Thymus (tissue), 11 donors: Measurements from ENCODE around the gene RIPOR2. TPM values are rescaled to one million over a fixed set of nuclear protein-coding genes. Genes with fewer than 3 reads are reported as not detected.
A peak's percentile ranks its signal among the peaks of the same experiment; 100 is the strongest.
"Not testable (repeated sequence)": the region's sequence is repeated elsewhere in the genome, so short reads cannot be mapped to it uniquely, and the experiment has no call there.

ENCODE experiments used
- DNase-seq, 9 donors: peaks; one replicate each; pipeline ENCODE4 v3.0.0-alpha.2; 2013; ENCODE audit warnings: low spot score in 9 of 9, low read depth in 6 of 9, missing footprints in 1 of 9
- H3K27ac ChIP-seq, 2 donors: one replicate each; pipeline ENCODE4 v1.5.1; 2013; ENCODE audit warnings: control low read depth in 1 of 2, low read depth in 1 of 2, low read length in 1 of 2, mild to moderate bottlenecking in 1 of 2, moderate library complexity in 1 of 2
- H3K27me3 ChIP-seq, 2 donors: one replicate each; pipeline ENCODE4 v1.5.1; 2013; ENCODE audit warnings: low read length in 1 of 2; ENCODE audit not compliant: control insufficient read depth in 2 of 2, insufficient read depth in 1 of 2
- H3K36me3 ChIP-seq, 2 donors: one replicate each; pipeline ENCODE4 v1.5.1; 2013; ENCODE audit warnings: low read length in 1 of 2, mild to moderate bottlenecking in 1 of 2, moderate library complexity in 1 of 2; ENCODE audit not compliant: control insufficient read depth in 2 of 2, insufficient read depth in 2 of 2
- H3K4me1 ChIP-seq, 2 donors: one replicate each; pipeline ENCODE4 v1.5.1; 2013; ENCODE audit warnings: low read length in 2 of 2; ENCODE audit not compliant: control insufficient read depth in 2 of 2, insufficient read depth in 2 of 2
- H3K4me3 ChIP-seq, 2 donors: one replicate each; pipeline ENCODE4 v1.5.1; 2013; ENCODE audit warnings: low read length in 2 of 2, control low read depth in 1 of 2, mild to moderate bottlenecking in 1 of 2
- H3K9me3 ChIP-seq, 2 donors: one replicate each; pipeline ENCODE4 v1.5.1; 2013; ENCODE audit warnings: low read length in 1 of 2, mild to moderate bottlenecking in 1 of 2; ENCODE audit not compliant: control insufficient read depth in 2 of 2, insufficient read depth in 1 of 2
- WGBS: extraction: QIAGEN DNeasy Blood & Tissue Kit; methylation state at CpG from one replicate; pipeline ENCODE4 v1.1.7; 2013; 5-methylcytosine and 5-hydroxymethylcytosine counted together
- polyA plus RNA-seq: library from polyadenylated mRNA; stranded (reverse); fragments of 200-250 nt; gene quantifications from one replicate; pipeline ENCODE4 v1.2.3, GENCODE V29; 2013
- total RNA-seq: library from RNA; stranded (reverse); fragments of 120-200 nt; gene quantifications from one replicate; pipeline ENCODE4 v1.2.4, GENCODE V29; 2013
- donor health status: healthy.

RIPOR2 gene
- total and polyA plus RNA-seq, 2 donors: 27.4 to 48.4 TPM

- H3K4me3 ChIP-seq: peak within 1 kb of the TSS; percentile 72 to 83
- H3K9me3 ChIP-seq: no peaks in the 10 kb centered on the region
- H3K36me3 ChIP-seq: peaks cover 0 to 4% of the 10 kb centered on the region in 2 donors
- peak; percentile 80 to 98 (median 93) for DNase-seq
- H3K4me1 ChIP-seq: peaks cover 6 to 10% of the 10 kb centered on the region in 2 donors
- H3K27ac ChIP-seq: peak within 1 kb of the TSS; percentile 94 to 98
- WGBS: under 1% methylated on average over 75 of the region's 75 CpGs
- H3K27me3 ChIP-seq: no peaks in the 10 kb centered on the region
Observed at GRCh38 chr6:24774696-24775519, 160.9 kb downstream of the RIPOR2 start, which contains the start of gene GMNN. GMNN (plus strand) TSS chr6:24774937; CDS start chr6:24777247, 2,310 bp downstream.

- H3K4me1 ChIP-seq: no peaks in the 10 kb centered on the region
- no peaks in the 10 kb centered on the region for H3K27me3 ChIP-seq
- no peak for DNase-seq
- H3K9me3 ChIP-seq: no peaks in the 10 kb centered on the region
- no peak overlapping the region for H3K27ac ChIP-seq
- 97% methylated on average over 5 of the region's 5 CpGs for WGBS
- H3K4me3 ChIP-seq: no peak overlapping the region
- no peaks in the 10 kb centered on the region for H3K36me3 ChIP-seq
Observed at GRCh38 chr6:24768361-24768760, 167.4 kb downstream of the RIPOR2 start.

GRCh38 chr6:24766680-24767462, 168.9 kb downstream of the RIPOR2 start:
- H3K36me3 ChIP-seq: no peaks in the 10 kb centered on the region
- WGBS: 61% methylated on average over 9 of the region's 9 CpGs
- H3K9me3 ChIP-seq: no peaks in the 10 kb centered on the region
- H3K4me1 ChIP-seq: no peaks in the 10 kb centered on the region
- H3K27me3 ChIP-seq: no peaks in the 10 kb centered on the region
- no peak overlapping the region for H3K27ac ChIP-seq
- peak in 1 of 9 donors; percentile 43 for DNase-seq
- H3K4me3 ChIP-seq: no peak overlapping the region

DNA sequence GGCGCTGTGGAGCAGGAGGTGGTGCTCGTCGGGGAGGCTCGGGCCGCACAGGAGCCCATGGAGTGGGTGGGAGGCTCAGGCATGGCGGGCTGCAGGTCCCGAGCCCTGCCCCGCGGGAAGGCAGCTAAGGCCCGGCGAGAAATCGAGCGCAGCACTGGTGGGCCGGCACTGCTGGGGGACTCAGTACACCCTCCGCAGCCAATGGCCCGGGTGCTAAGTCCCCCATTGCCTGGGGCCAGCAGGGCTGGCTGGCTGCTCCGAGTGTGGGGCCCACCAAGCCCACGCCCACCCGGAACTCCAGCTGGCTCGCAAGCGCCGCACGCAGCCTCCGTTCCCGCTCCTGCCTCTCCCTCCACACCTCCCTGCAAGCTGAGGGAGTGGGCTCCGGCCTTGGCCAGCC, 169.8 kb downstream of the RIPOR2 start:
- WGBS: 98% methylated on average over 23 of the region's 26 CpGs
- H3K27ac ChIP-seq, DNase-seq, H3K27me3 ChIP-seq, H3K4me3 ChIP-seq, H3K36me3 ChIP-seq, H3K4me1 ChIP-seq, H3K9me3 ChIP-seq: not testable (repeated sequence)

- H3K36me3 ChIP-seq: not testable (repeated sequence)
- 61% methylated on average over 20 of the region's 20 CpGs for WGBS
Observed at GRCh38 chr6:24764833-24765828, 170.6 kb downstream of the RIPOR2 start.

DNA sequence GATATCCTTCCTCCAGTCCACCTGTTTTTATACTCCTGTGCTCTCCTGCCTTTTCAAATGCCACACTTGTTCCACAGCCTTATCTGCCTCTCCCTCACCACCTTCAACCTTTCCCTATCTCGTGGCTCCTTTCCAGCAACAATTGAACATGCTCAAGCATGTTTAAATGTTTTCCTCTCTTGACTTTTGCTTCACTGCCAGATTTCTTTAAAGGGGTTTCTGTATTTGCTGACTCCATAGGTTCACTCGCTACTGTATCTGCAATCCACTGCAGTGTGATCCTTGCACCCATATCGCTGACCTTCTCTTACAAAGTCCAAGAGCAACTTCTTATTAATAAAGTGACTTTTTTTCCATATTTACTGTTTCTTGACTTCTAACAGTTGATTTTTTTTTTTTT, 172.2 kb downstream of the RIPOR2 start:
- Histone ChIP-seq H3K4me1 (no peaks in the 10 kb centered on the region), H3K36me3 (no peaks in the 10 kb centered on the region), H3K9me3 (no peaks in the 10 kb centered on the region), H3K4me3 (no peak overlapping the region), H3K27ac (no peak overlapping the region), H3K27me3 (no peaks in the 10 kb centered on the region)
- 93% methylated on average over 3 of the region's 3 CpGs for WGBS
- DNase-seq: no peak

More at GRCh38 chr6:24764833-24765828, 170.6 kb downstream of the RIPOR2 start:
- not testable (repeated sequence) for DNase-seq, H3K9me3 ChIP-seq, H3K4me3 ChIP-seq, H3K4me1 ChIP-seq, H3K27me3 ChIP-seq, H3K27ac ChIP-seq

DNA sequence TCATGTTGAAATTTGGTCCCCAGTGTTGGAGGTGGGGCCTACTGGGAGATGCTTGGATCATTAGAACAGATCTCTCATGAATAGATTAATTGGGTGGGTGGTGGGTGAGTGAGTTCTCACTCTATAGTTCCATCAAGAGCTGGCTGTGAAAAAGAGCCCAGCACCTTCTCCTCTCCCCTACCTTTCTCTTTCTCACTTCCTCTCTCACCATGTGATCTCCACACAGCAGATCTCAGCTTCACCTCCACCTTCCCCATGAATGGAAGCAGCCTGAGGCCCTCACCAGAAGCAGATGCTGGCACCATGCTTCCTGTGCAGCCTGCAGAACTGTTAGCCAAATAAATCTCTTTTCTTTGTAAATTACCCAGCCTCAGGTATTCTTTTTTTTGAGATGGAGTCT, 173.9 kb downstream of the RIPOR2 start:
- no peak for DNase-seq
- Histone ChIP-seq H3K4me1 (no peaks in the 10 kb centered on the region), H3K27ac (no peak overlapping the region), H3K9me3 (no peaks in the 10 kb centered on the region), H3K27me3 (no peaks in the 10 kb centered on the region), H3K36me3 (no peaks in the 10 kb centered on the region), H3K4me3 (no peak overlapping the region)

DNA sequence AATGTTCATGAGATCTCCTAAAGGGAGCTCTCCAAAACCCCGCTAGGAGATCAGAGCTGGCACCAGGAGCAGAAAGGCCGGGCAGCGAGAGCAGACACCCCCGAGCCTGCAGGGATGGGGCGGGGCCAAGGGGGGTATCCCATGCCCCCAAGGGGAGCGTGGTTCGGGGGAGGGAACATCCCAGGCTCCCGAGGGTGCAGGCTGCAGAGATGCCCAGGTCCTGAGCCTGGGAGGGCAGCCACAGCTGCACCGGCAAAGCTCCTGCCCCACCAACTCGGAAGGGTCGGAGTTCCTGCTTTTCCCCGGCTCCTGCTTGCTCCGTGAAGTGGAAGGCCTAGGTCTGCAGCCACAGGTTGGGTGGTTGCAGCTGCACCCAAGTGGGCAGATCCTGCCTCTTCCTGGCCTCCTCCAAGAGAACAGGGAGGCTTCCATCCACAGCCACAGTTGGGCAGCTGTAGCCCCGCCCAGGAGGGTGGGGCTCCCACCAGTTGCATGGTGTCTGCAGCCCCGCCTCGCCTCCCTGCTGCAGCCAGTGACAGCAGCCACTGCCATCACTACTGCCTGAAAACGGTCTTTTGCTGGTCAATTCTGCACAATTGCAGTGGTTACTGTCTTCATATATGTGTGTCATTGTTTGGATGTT, 174.4 kb downstream of the RIPOR2 start:
- Histone ChIP-seq H3K27me3 (no peaks in the 10 kb centered on the region), H3K4me3 (no peak overlapping the region), H3K27ac (no peak overlapping the region), H3K4me1 (no peaks in the 10 kb centered on the region), H3K36me3 (no peaks in the 10 kb centered on the region), H3K9me3 (no peaks in the 10 kb centered on the region)
- DNase-seq: no peak
- WGBS: 98% methylated on average over 17 of the region's 17 CpGs
